PC-3 (cell line): ENCODE results near the gene SLC22A4. TPM values are rescaled to one million over a fixed set of nuclear protein-coding genes. Genes with fewer than 3 reads are reported as not detected.

Experiments
- ATAC-seq: fragments of 200-7000 bp; cut with Tn5 transposase; 2 replicates; pipeline ENCODE4 v1.9.1; 2020; ENCODE audit warnings: mild to moderate bottlenecking, moderate library complexity
- BruUV-seq: library from RNA; stranded (reverse); fragments of 400-500 nt; replicated peaks from 2 replicates; lab custom pipeline; 2021; lab: Mats Ljungman, UMichigan
- CTCF ChIA-PET: fragments of 300-600 bp; sonication (Branson Sonifier 250); formaldehyde crosslinking; loops from one replicate; lab custom pipeline; 2022; ENCODE audit warnings: antibody characterized with exemption; lab: Charles Lee
- POLR2A ChIA-PET: fragments of 300-600 bp; sonication (Branson Sonifier 250); formaldehyde crosslinking; loops from one replicate; lab custom pipeline; 2022; ENCODE audit warnings: antibody characterized with exemption; ENCODE audit not compliant: unreplicated experiment; lab: Charles Lee
- DNase-seq: peaks from one replicate; pipeline ENCODE4 v3.0.0-alpha.2; 2015
- H2AFZ ChIP-seq: fragments of 300-600 bp; sonication (generic); 2 replicates; pipeline ENCODE4 v1.6.0; 2016; ENCODE audit warnings: antibody characterized with exemption, low read length
- H3F3A ChIP-seq: fragments of 300-600 bp; sonication (generic); one replicate; pipeline ENCODE4 v1.6.0; 2017; ENCODE audit warnings: antibody characterized with exemption, low read length, control low read depth, mild to moderate bottlenecking; ENCODE audit not compliant: unreplicated experiment
- H3K27ac ChIP-seq: fragments of 300-600 bp; sonication (generic); 2 replicates; pipeline ENCODE4 v1.5.1; 2016; ENCODE audit warnings: mild to moderate bottlenecking, low read length
- H3K27me3 ChIP-seq: fragments of 300-600 bp; sonication (generic); 2 replicates; pipeline ENCODE4 v1.6.1; 2016; ENCODE audit warnings: low read length, mixed read lengths
- H3K36me3 ChIP-seq: fragments of 300-600 bp; sonication (generic); 2 replicates; pipeline ENCODE4 v1.6.1; 2016; ENCODE audit warnings: low read depth, mixed run types, low read length, mixed read lengths
- H3K4me1 ChIP-seq: fragments of 300-600 bp; sonication (generic); 2 replicates; pipeline ENCODE4 v1.5.1; 2016; ENCODE audit warnings: low read length; ENCODE audit not compliant: insufficient read depth
- H3K4me2 ChIP-seq: fragments of 300-600 bp; sonication (generic); 2 replicates; pipeline ENCODE4 v1.6.0; 2016; ENCODE audit warnings: low read length
- H3K4me3 ChIP-seq: fragments of 300-600 bp; sonication (generic); 2 replicates; pipeline ENCODE4 v1.5.1; 2016; ENCODE audit warnings: mild to moderate bottlenecking, low read length, mixed read lengths
- H3K79me2 ChIP-seq: fragments of 300-600 bp; sonication (generic); 2 replicates; pipeline ENCODE4 v1.6.1; 2017; ENCODE audit warnings: low read length, mixed read lengths
- H3K9ac ChIP-seq: fragments of 300-600 bp; sonication (generic); 2 replicates; pipeline ENCODE4 v1.6.0; 2016; ENCODE audit warnings: mild to moderate bottlenecking, low read length
- H3K9me2 ChIP-seq: fragments of 300-600 bp; sonication (generic); replicated peaks from 2 replicates; pipeline ENCODE4 v1.6.1; 2016; ENCODE audit warnings: mixed run types, low read length, mixed read lengths
- H3K9me3 ChIP-seq: fragments of 300-600 bp; sonication (generic); 2 replicates; pipeline ENCODE4 v1.6.1; 2016; ENCODE audit warnings: low read length, mixed read lengths
- H4K20me1 ChIP-seq: fragments of 300-600 bp; sonication (generic); 2 replicates; pipeline ENCODE4 v1.6.1; 2016; ENCODE audit warnings: low read length, mixed read lengths
- EZH2 ChIP-seq: fragments of 300-600 bp; sonication (generic); IDR thresholded peaks from one replicate; pipeline ENCODE4 v1.6.1; 2017; ENCODE audit warnings: antibody characterized with exemption, mild to moderate bottlenecking, low read length; ENCODE audit not compliant: unreplicated experiment
- EZH2phosphoT487 ChIP-seq: fragments of 300-600 bp; sonication (generic); IDR thresholded peaks from 2 replicates; pipeline ENCODE4 v1.6.1; 2018; ENCODE audit warnings: mild to moderate bottlenecking, antibody characterized with exemption, low read length, borderline replicate concordance
- intact Hi-C: fragments of 100-400 bp; cut with micrococcal nuclease; formaldehyde crosslinking; loops from 2 replicates; pipeline ENCODE4 v1.9.0; 2023
- total RNA-seq: library from RNA; depleted of rRNA; stranded (reverse); fragments of >200 nt; gene quantifications from 2 replicates; pipeline ENCODE4 v1.2.3, GENCODE V29; 2014
- TF ChIP-seq, protein P1 (sequence below): fragments of 300-600 bp; sonication (generic); conservative IDR thresholded peaks from 2 replicates; pipeline ENCODE4 v1.5.1; 2017; ENCODE audit warnings: antibody characterized with exemption, low read depth, mild to moderate bottlenecking, low read length

The SLC22A4 gene
- total RNA-seq, 1 experiment from 2014 or later = 3.4 TPM

DNA sequence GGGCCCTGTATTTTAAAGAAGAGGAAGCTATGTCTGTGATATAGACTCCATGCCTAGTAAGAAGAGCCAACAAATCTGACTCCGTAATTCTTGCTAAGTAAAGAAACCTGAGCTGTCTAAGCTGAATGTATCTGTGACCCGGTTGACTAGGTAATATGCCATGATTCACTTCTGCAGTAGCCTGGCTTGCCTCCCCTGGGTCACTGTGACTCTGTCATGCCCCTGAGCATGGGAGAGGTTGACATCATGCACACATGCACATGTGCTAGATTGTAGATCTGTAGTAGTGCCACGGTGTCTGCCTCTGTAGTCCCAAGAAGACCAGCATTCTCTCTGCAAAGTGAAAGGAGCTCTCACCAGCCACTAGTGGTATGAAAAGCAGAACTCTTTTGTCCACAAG is 84.4 kb downstream of the SLC22A4 start:
- Histone ChIP-seq H3K27me3 (no peaks in the 10 kb centered on the region), H3K36me3 (no peaks in the 10 kb centered on the region), H3F3A (no peaks in the 10 kb centered on the region), H3K4me2 (peak overlapping the region; percentile 64), H3K9me3 (no peaks in the 10 kb centered on the region), H3K27ac (peak overlapping the region; percentile 88), H3K9me2 (no peaks in the 10 kb centered on the region), H3K79me2 (peaks cover 40% of the 10 kb centered on the region), H4K20me1 (no peaks in the 10 kb centered on the region), H2AFZ (peak overlapping the region; percentile 60; the same call in 1 of the 2 replicates), H3K4me1 (peaks cover 21% of the 10 kb centered on the region), H3K4me3 (no peak overlapping the region), H3K9ac (peak overlapping the region; percentile 47)
- no TSS peak for BruUV-seq
- intact Hi-C loops = loop anchor here (2.0 kb wide), 1 partner anchor 118 kb away; no protein-coding TSS in a partner anchor
- DNase-seq (peak; percentile 84), ATAC-seq (peak; percentile 100)
- TF ChIP-seq EZH2phosphoT487 = no peak
- TF ChIP-seq EZH2 = no peak
- TF ChIP-seq, protein P1, sequence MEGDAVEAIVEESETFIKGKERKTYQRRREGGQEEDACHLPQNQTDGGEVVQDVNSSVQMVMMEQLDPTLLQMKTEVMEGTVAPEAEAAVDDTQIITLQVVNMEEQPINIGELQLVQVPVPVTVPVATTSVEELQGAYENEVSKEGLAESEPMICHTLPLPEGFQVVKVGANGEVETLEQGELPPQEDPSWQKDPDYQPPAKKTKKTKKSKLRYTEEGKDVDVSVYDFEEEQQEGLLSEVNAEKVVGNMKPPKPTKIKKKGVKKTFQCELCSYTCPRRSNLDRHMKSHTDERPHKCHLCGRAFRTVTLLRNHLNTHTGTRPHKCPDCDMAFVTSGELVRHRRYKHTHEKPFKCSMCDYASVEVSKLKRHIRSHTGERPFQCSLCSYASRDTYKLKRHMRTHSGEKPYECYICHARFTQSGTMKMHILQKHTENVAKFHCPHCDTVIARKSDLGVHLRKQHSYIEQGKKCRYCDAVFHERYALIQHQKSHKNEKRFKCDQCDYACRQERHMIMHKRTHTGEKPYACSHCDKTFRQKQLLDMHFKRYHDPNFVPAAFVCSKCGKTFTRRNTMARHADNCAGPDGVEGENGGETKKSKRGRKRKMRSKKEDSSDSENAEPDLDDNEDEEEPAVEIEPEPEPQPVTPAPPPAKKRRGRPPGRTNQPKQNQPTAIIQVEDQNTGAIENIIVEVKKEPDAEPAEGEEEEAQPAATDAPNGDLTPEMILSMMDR = no peak
- CTCF ChIA-PET = interaction anchor here (0.5 to 1.0 kb wide), 3 partner anchors 9 to 142 kb away, joined by 3 to 6 read pairs (median 3); partner anchors contain the start of genes SLC22A4 and SLC22A5
- POLR2A ChIA-PET = no interaction called here

DNA sequence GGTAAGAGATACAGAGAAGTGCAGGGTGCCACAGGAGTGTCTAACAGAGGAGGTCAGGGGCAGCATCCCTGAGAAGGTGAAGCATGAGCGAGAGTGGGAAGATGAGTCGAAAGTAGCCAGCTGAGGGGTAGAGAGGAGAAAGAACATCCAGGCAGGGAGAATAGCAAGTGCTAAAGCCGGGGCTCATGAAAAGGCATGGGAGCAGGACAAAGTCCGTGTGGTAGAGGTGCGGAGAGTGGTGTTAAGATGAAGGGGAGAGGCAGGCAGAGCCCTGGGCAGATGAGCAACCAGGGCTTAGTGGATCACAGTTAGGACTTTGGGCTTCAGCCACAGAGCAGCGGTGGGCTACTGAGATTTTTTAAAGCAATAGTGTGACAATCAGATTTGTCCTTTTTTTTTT is 85.9 kb downstream of the SLC22A4 start:
- Histone ChIP-seq H3K9ac (no peak overlapping the region), H3K27ac (no peak overlapping the region), H3K27me3 (no peaks in the 10 kb centered on the region), H2AFZ (no peak overlapping the region), H3K4me2 (no peak overlapping the region), H4K20me1 (no peaks in the 10 kb centered on the region), H3K79me2 (peaks cover 25% of the 10 kb centered on the region), H3K4me3 (no peak overlapping the region), H3K9me3 (no peaks in the 10 kb centered on the region), H3K9me2 (no peaks in the 10 kb centered on the region), H3K36me3 (no peaks in the 10 kb centered on the region; the same call in 1 of the 2 replicates), H3K4me1 (peaks cover 22% of the 10 kb centered on the region), H3F3A (no peaks in the 10 kb centered on the region)
- BruUV-seq = no TSS peak
- intact Hi-C loops = loop anchor here (10.0 kb wide), 1 partner anchor 335 kb away; no protein-coding TSS in a partner anchor
- ATAC-seq (no peak), DNase-seq (no peak)
- TF ChIP-seq EZH2phosphoT487 = no peak
- no peak for TF ChIP-seq EZH2
- TF ChIP-seq, protein P1 = no peak
- CTCF ChIA-PET = no interaction called here
- POLR2A ChIA-PET = no interaction called here

DNA sequence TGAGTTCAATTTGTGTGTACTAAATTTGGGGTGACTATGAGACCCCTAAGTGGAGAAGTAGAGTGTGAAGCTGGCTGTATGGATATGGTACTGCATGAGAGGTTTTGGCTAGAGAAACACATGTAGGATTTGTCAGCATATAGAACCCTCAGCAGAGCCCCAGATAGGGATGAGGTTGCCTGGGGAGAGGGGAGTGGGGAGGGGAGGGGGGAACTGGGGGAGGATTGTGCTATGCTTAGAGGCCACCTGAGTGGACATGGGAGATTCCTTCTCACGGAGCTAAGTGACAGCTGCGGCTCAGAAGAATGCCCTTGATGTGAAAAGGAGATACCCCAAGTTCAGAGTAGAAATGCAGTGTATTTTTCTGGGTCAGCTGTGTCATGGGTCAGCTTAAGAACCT is 86.5 kb downstream of the SLC22A4 start:
- ChIA-PET CTCF (no interaction called here), POLR2A (no interaction called here)
- DNase-seq (no peak), ATAC-seq (no peak)
- Histone ChIP-seq H2AFZ (no peak overlapping the region), H3K9me2 (no peaks in the 10 kb centered on the region), H3K27ac (no peak overlapping the region), H3F3A (no peaks in the 10 kb centered on the region), H3K4me1 (peaks cover 28% of the 10 kb centered on the region), H3K36me3 (no peaks in the 10 kb centered on the region; the same call in 1 of the 2 replicates), H3K9me3 (no peaks in the 10 kb centered on the region), H3K79me2 (peaks cover 18% of the 10 kb centered on the region), H3K9ac (no peak overlapping the region), H3K4me2 (no peak overlapping the region), H3K4me3 (no peak overlapping the region), H3K27me3 (no peaks in the 10 kb centered on the region), H4K20me1 (no peaks in the 10 kb centered on the region)
- TF ChIP-seq EZH2 = no peak
- TF ChIP-seq, protein P1 = no peak
- no peak for TF ChIP-seq EZH2phosphoT487
- BruUV-seq = no TSS peak
- intact Hi-C loops = loop anchor here (10.0 kb wide), 1 partner anchor 334 kb away; no protein-coding TSS in a partner anchor
